GM23338 (cell line): ENCODE results near the gene MARK2.

Experiments used
- CREB1 ChIP-seq: fragments of 250-450 bp; sonication (Bioruptor Pico); IDR thresholded peaks from 2 replicates; pipeline ENCODE4 v1.5.0; 2020; ENCODE audit warnings: low read depth, mild to moderate bottlenecking, moderate library complexity
- EZH2 ChIP-seq: fragments of 200-600 bp; sonication (generic); IDR thresholded peaks from one replicate; pipeline ENCODE4 v1.8.0; 2017; ENCODE audit warnings: antibody characterized with exemption, mild to moderate bottlenecking, low read depth; ENCODE audit not compliant: unreplicated experiment
- EZH2phosphoT487 ChIP-seq: fragments of 200-600 bp; sonication (generic); IDR thresholded peaks from one replicate; pipeline ENCODE4 v1.8.1; 2018; ENCODE audit warnings: antibody characterized with exemption; ENCODE audit not compliant: unreplicated experiment
- JUNB ChIP-seq: IDR thresholded peaks from one replicate; pipeline ENCODE4 v1.6.1; 2016; ENCODE audit warnings: antibody characterized with exemption; ENCODE audit not compliant: unreplicated experiment
- POLR2AphosphoS5 ChIP-seq: IDR thresholded peaks from 2 replicates; pipeline ENCODE4 v1.6.1; 2016; ENCODE audit warnings: antibody characterized with exemption, low read depth
- ZNF114 ChIP-seq: fragments of 250-450 bp; sonication (Bioruptor Pico); IDR thresholded peaks from 2 replicates; pipeline ENCODE4 v1.5.0; 2020; ENCODE audit warnings: mild to moderate bottlenecking, moderate library complexity
- TF ChIP-seq, protein P1 (sequence below), 2 experiments: fragments of 200-600 bp in 1 of 2; sonication (generic) in 1 of 2; conservative IDR thresholded peaks; 2 replicates each; pipeline versions ENCODE4 v1.5.1 to v1.6.1; 2016 to 2017; ENCODE audit warnings: antibody characterized with exemption in 2 of 2, low read depth in 2 of 2, mild to moderate bottlenecking in 2 of 2, moderate library complexity in 1 of 2
- TF ChIP-seq, protein P2 (sequence below): fragments of 250-450 bp; sonication (Bioruptor Pico); IDR thresholded peaks from 2 replicates; pipeline ENCODE4 v1.5.0; 2020; ENCODE audit warnings: mild to moderate bottlenecking, moderate library complexity
- TF ChIP-seq, protein P3 (sequence below): IDR thresholded peaks from one replicate; pipeline ENCODE4 v1.6.1; 2018; ENCODE audit warnings: antibody characterized with exemption; ENCODE audit not compliant: unreplicated experiment

DNA sequence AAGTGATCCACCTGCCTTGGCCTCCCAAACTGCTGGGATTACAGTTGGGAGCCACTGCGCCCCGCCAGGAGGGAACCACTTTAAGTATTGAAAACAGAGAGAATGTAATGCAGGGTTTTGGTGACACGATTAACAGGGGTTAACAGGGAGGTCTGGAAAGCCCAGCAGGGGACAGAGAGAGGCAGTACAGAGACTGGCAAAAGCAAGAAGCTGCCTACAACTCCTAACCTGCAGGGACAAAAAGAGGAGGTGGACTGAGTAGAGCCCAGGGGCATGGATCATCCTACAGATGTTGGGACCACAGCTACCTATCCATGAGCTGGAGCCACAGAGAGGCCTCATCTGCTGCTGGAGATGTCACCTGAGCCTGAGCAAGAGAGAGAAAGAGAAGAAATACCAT, 27.4 kb upstream of the MARK2 start:
- TF ChIP-seq EZH2 (no peak), ZNF114 (CRISPR knock-in tag) (no peak), CREB1 (CRISPR knock-in tag) (no peak), JUNB (no peak), POLR2AphosphoS5 (no peak), EZH2phosphoT487 (no peak)
- TF ChIP-seq, protein P1, sequence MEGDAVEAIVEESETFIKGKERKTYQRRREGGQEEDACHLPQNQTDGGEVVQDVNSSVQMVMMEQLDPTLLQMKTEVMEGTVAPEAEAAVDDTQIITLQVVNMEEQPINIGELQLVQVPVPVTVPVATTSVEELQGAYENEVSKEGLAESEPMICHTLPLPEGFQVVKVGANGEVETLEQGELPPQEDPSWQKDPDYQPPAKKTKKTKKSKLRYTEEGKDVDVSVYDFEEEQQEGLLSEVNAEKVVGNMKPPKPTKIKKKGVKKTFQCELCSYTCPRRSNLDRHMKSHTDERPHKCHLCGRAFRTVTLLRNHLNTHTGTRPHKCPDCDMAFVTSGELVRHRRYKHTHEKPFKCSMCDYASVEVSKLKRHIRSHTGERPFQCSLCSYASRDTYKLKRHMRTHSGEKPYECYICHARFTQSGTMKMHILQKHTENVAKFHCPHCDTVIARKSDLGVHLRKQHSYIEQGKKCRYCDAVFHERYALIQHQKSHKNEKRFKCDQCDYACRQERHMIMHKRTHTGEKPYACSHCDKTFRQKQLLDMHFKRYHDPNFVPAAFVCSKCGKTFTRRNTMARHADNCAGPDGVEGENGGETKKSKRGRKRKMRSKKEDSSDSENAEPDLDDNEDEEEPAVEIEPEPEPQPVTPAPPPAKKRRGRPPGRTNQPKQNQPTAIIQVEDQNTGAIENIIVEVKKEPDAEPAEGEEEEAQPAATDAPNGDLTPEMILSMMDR (conservative IDR thresholded peaks at IDR 0.05; ENCODE audit: low read depth in 2 of 2): no peak
- TF ChIP-seq, protein P2, sequence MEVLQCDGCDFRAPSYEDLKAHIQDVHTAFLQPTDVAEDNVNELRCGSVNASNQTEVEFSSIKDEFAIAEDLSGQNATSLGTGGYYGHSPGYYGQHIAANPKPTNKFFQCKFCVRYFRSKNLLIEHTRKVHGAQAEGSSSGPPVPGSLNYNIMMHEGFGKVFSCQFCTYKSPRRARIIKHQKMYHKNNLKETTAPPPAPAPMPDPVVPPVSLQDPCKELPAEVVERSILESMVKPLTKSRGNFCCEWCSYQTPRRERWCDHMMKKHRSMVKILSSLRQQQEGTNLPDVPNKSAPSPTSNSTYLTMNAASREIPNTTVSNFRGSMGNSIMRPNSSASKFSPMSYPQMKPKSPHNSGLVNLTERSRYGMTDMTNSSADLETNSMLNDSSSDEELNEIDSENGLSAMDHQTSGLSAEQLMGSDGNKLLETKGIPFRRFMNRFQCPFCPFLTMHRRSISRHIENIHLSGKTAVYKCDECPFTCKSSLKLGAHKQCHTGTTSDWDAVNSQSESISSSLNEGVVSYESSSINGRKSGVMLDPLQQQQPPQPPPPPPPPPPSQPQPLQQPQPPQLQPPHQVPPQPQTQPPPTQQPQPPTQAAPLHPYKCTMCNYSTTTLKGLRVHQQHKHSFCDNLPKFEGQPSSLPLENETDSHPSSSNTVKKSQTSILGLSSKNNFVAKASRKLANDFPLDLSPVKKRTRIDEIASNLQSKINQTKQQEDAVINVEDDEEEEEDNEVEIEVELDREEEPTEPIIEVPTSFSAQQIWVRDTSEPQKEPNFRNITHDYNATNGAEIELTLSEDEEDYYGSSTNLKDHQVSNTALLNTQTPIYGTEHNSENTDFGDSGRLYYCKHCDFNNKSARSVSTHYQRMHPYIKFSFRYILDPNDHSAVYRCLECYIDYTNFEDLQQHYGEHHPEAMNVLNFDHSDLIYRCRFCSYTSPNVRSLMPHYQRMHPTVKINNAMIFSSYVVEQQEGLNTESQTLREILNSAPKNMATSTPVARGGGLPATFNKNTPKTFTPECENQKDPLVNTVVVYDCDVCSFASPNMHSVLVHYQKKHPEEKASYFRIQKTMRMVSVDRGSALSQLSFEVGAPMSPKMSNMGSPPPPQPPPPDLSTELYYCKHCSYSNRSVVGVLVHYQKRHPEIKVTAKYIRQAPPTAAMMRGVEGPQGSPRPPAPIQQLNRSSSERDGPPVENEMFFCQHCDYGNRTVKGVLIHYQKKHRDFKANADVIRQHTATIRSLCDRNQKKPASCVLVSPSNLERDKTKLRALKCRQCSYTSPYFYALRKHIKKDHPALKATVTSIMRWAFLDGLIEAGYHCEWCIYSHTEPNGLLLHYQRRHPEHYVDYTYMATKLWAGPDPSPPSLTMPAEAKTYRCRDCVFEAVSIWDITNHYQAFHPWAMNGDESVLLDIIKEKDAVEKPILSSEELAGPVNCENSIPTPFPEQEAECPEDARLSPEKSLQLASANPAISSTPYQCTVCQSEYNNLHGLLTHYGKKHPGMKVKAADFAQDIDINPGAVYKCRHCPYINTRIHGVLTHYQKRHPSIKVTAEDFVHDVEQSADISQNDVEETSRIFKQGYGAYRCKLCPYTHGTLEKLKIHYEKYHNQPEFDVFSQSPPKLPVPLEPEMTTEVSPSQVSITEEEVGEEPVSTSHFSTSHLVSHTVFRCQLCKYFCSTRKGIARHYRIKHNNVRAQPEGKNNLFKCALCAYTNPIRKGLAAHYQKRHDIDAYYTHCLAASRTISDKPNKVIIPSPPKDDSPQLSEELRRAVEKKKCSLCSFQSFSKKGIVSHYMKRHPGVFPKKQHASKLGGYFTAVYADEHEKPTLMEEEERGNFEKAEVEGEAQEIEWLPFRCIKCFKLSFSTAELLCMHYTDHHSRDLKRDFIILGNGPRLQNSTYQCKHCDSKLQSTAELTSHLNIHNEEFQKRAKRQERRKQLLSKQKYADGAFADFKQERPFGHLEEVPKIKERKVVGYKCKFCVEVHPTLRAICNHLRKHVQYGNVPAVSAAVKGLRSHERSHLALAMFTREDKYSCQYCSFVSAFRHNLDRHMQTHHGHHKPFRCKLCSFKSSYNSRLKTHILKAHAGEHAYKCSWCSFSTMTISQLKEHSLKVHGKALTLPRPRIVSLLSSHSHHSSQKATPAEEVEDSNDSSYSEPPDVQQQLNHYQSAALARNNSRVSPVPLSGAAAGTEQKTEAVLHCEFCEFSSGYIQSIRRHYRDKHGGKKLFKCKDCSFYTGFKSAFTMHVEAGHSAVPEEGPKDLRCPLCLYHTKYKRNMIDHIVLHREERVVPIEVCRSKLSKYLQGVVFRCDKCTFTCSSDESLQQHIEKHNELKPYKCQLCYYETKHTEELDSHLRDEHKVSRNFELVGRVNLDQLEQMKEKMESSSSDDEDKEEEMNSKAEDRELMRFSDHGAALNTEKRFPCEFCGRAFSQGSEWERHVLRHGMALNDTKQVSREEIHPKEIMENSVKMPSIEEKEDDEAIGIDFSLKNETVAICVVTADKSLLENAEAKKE (CRISPR knock-in tag): no peak
- TF ChIP-seq, protein P3, sequence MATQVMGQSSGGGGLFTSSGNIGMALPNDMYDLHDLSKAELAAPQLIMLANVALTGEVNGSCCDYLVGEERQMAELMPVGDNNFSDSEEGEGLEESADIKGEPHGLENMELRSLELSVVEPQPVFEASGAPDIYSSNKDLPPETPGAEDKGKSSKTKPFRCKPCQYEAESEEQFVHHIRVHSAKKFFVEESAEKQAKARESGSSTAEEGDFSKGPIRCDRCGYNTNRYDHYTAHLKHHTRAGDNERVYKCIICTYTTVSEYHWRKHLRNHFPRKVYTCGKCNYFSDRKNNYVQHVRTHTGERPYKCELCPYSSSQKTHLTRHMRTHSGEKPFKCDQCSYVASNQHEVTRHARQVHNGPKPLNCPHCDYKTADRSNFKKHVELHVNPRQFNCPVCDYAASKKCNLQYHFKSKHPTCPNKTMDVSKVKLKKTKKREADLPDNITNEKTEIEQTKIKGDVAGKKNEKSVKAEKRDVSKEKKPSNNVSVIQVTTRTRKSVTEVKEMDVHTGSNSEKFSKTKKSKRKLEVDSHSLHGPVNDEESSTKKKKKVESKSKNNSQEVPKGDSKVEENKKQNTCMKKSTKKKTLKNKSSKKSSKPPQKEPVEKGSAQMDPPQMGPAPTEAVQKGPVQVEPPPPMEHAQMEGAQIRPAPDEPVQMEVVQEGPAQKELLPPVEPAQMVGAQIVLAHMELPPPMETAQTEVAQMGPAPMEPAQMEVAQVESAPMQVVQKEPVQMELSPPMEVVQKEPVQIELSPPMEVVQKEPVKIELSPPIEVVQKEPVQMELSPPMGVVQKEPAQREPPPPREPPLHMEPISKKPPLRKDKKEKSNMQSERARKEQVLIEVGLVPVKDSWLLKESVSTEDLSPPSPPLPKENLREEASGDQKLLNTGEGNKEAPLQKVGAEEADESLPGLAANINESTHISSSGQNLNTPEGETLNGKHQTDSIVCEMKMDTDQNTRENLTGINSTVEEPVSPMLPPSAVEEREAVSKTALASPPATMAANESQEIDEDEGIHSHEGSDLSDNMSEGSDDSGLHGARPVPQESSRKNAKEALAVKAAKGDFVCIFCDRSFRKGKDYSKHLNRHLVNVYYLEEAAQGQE: no peak
